HEK293 (cell line): ENCODE measurements around the gene PDZK1IP1.

ENCODE experiments used
- CTCF ChIP-seq: fragments of 450-650 bp; formaldehyde crosslinking; IDR thresholded peaks from 2 replicates; pipeline ENCODE4 v1.5.1; 2016; ENCODE audit warnings: missing biosample characterization, missing genetic modification characterization
- GLIS2 ChIP-seq: fragments of 450-650 bp; formaldehyde crosslinking; IDR thresholded peaks from 2 replicates; pipeline ENCODE4 v1.5.1; 2016; ENCODE audit warnings: missing biosample characterization, missing genetic modification characterization
- TCF7L2 ChIP-seq: IDR thresholded peaks from 2 replicates; pipeline ENCODE4 v1.6.1; 2011; ENCODE audit warnings: low read depth, mild to moderate bottlenecking, inconsistent platforms, low read length, moderate library complexity, borderline replicate concordance
- ZBTB49 ChIP-seq: fragments of 450-650 bp; formaldehyde crosslinking; IDR thresholded peaks from 2 replicates; pipeline ENCODE4 v1.5.1; 2016; ENCODE audit warnings: missing biosample characterization, missing genetic modification characterization, low read depth
- ZFP3 ChIP-seq: fragments of 450-650 bp; formaldehyde crosslinking; IDR thresholded peaks from 2 replicates; pipeline ENCODE4 v1.5.1; 2016; ENCODE audit warnings: low read depth, missing biosample characterization, missing genetic modification characterization
- ZNF302 ChIP-seq: fragments of 450-650 bp; formaldehyde crosslinking; IDR thresholded peaks from 2 replicates; pipeline ENCODE4 v1.5.1; 2016; ENCODE audit warnings: missing biosample characterization, missing genetic modification characterization, low read depth
- ZNF639 ChIP-seq: fragments of 450-650 bp; formaldehyde crosslinking; IDR thresholded peaks from 2 replicates; pipeline ENCODE4 v1.5.1; 2016; ENCODE audit warnings: missing biosample characterization, missing genetic modification characterization
- ZNF768 ChIP-seq: fragments of 450-650 bp; formaldehyde crosslinking; IDR thresholded peaks from 2 replicates; pipeline ENCODE4 v1.5.1; 2018; ENCODE audit warnings: missing biosample characterization, mild to moderate bottlenecking, missing genetic modification characterization

GRCh38 chr1:47235806-47236205, 46.0 kb upstream of the PDZK1IP1 start:
- TF ChIP-seq CTCF (tag by site-specific recombination) (no peak), ZFP3 (no peak), TCF7L2 (no peak), ZNF639 (tag by site-specific recombination) (no peak), ZNF302 (tag by site-specific recombination) (no peak), ZNF768 (tag by site-specific recombination) (peak; percentile 76), ZBTB49 (tag by site-specific recombination) (no peak), GLIS2 (tag by site-specific recombination) (no peak)
